Measurements from ENCODE around the gene DRC7.

- TF ChIP-seq REST (IDR thresholded peaks at IDR 0.05; ENCODE audit: borderline replicate concordance): no peak
- no peak for TF ChIP-seq REST (CRISPR knock-in tag; IDR thresholded peaks at IDR 0.05; ENCODE audit: low read depth)
- no peak for TF ChIP-seq POLR2A (conservative IDR thresholded peaks at IDR 0.05)
- no peak for TF ChIP-seq CHD1 (IDR thresholded peaks at IDR 0.05; ENCODE audit: low read length)
- no peak for TF ChIP-seq ZBTB17 (CRISPR knock-in tag; IDR thresholded peaks at IDR 0.05)
- TF ChIP-seq TSC22D4 (tag; IDR thresholded peaks at IDR 0.05): no peak
- no peak for TF ChIP-seq KDM2B (CRISPR knock-in tag; IDR thresholded peaks at IDR 0.05)
- no peak for TF ChIP-seq KDM1A (IDR thresholded peaks at IDR 0.05)
- no peak for TF ChIP-seq ZNF274 (IDR thresholded peaks at IDR 0.05; ENCODE audit: borderline replicate concordance, low read depth, low read length)
- TF ChIP-seq STAG1 (CRISPR knock-in tag; IDR thresholded peaks at IDR 0.05; ENCODE audit: borderline replicate concordance): no peak
- no peak for TF ChIP-seq ATF3 (IDR thresholded peaks at IDR 0.05)
- TF ChIP-seq ATF3 (CRISPR knock-in tag; conservative IDR thresholded peaks at IDR 0.05): no peak
Measured at GRCh38 chr16:57652695-57653471, 41.7 kb upstream of the DRC7 start.
